IMR-90 (cell line): ENCODE measurements around the gene PEX5L. TPM values are rescaled to one million over a fixed set of nuclear protein-coding genes. Genes with fewer than 3 reads are reported as not detected.

ENCODE experiments used
- ATAC-seq: fragments of 200-7000 bp; cut with Tn5 transposase; 2 replicates; pipeline ENCODE4 v1.9.1; 2020; ENCODE audit warnings: low read depth, mild to moderate bottlenecking, moderate library complexity
- BruUV-seq: library from RNA; stranded (reverse); fragments of 400-500 nt; replicated peaks from 2 replicates; lab custom pipeline; 2021; lab: Mats Ljungman, UMichigan
- CTCF ChIA-PET: fragments of 300-600 bp; formaldehyde crosslinking; extraction: SDS; loops from one replicate; lab custom pipeline; 2021; ENCODE audit warnings: antibody characterized with exemption; lab: Yijun Ruan, JAX
- POLR2A ChIA-PET: fragments of 300-600 bp; sonication (Branson Sonifier 250); formaldehyde crosslinking; loops from one replicate; lab custom pipeline; 2022; ENCODE audit warnings: antibody characterized with exemption; ENCODE audit not compliant: unreplicated experiment; lab: Charles Lee
- DNase-seq: peaks from one replicate; pipeline ENCODE4 v3.0.0; 2013
- H2AFZ ChIP-seq: replicated peaks from 2 replicates; pipeline ENCODE3; 2013; ENCODE audit warnings: low read length, mild to moderate bottlenecking; ENCODE audit not compliant: poor library complexity
- H2AK5ac ChIP-seq: 2 replicates; pipeline ENCODE4 v1.6.1; 2013; ENCODE audit warnings: low read depth, low read length, inconsistent platforms
- H2AK9ac ChIP-seq: replicated peaks from 2 replicates; pipeline ENCODE3; 2013; ENCODE audit warnings: mild to moderate bottlenecking, low read depth, low read length, moderate library complexity; ENCODE audit not compliant: poor library complexity
- H2BK120ac ChIP-seq: 2 replicates; pipeline ENCODE4 v1.6.1; 2013; ENCODE audit warnings: low read depth, low read length, inconsistent platforms
- H2BK15ac ChIP-seq: 3 replicates; pipeline ENCODE4 v1.6.1; 2013; ENCODE audit warnings: low read depth, low read length, inconsistent platforms
- H2BK20ac ChIP-seq: 2 replicates; pipeline ENCODE4 v1.6.1; 2013; ENCODE audit warnings: low read depth, mild to moderate bottlenecking, inconsistent platforms, low read length, moderate library complexity
- H2BK5ac ChIP-seq: 2 replicates; pipeline ENCODE4 v1.6.1; 2013; ENCODE audit warnings: mild to moderate bottlenecking, low read depth, low read length, inconsistent platforms; ENCODE audit not compliant: poor library complexity, severe bottlenecking
- H3K14ac ChIP-seq: replicated peaks from 2 replicates; pipeline ENCODE4 v1.6.1; 2013; ENCODE audit warnings: low read depth, low read length, inconsistent platforms
- H3K18ac ChIP-seq: 2 replicates; pipeline ENCODE4 v1.6.1; 2013; ENCODE audit warnings: low read depth, low read length, control low read depth
- H3K23ac ChIP-seq: 2 replicates; pipeline ENCODE4 v1.6.1; 2013; ENCODE audit warnings: low read depth, low read length, inconsistent platforms
- H3K27ac ChIP-seq: 2 replicates; pipeline ENCODE4 v1.5.1; 2013; ENCODE audit warnings: mild to moderate bottlenecking, control low read depth, low read length; ENCODE audit not compliant: insufficient read depth
- H3K27me3 ChIP-seq: 2 replicates; pipeline ENCODE4 v1.6.1; 2013; ENCODE audit warnings: low read length; ENCODE audit not compliant: control insufficient read depth, insufficient read depth
- H3K36me3 ChIP-seq: 2 replicates; pipeline ENCODE4 v1.6.1; 2013; ENCODE audit warnings: low read length, mixed read lengths; ENCODE audit not compliant: control insufficient read depth, insufficient read depth
- H3K4ac ChIP-seq: 2 replicates; pipeline ENCODE4 v1.6.1; 2013; ENCODE audit warnings: low read depth, low read length, inconsistent platforms
- H3K4me1 ChIP-seq: 2 replicates; pipeline ENCODE4 v1.6.1; 2013; ENCODE audit warnings: low read length, mixed read lengths; ENCODE audit not compliant: control insufficient read depth, insufficient read depth
- H3K4me2 ChIP-seq: 2 replicates; pipeline ENCODE4 v1.6.1; 2013; ENCODE audit warnings: low read depth, mild to moderate bottlenecking, control low read depth, low read length, moderate library complexity
- H3K4me3 ChIP-seq: 2 replicates; pipeline ENCODE4 v1.5.1; 2013; ENCODE audit warnings: low read depth, mild to moderate bottlenecking, control low read depth, low read length, moderate library complexity; ENCODE audit not compliant: insufficient read depth
- H3K56ac ChIP-seq: 2 replicates; pipeline ENCODE4 v1.6.1; 2013; ENCODE audit warnings: low read length, inconsistent platforms; ENCODE audit not compliant: insufficient read depth; ENCODE audit errors: extremely low read depth
- H3K79me1 ChIP-seq, 2 experiments: 2 replicates each; pipeline ENCODE4 v1.6.1; 2013; ENCODE audit warnings: low read length in 2 of 2, inconsistent platforms in 1 of 2, low read depth in 1 of 2
- H3K9ac ChIP-seq: 2 replicates; pipeline ENCODE4 v1.6.1; 2013; ENCODE audit warnings: low read depth, low read length, control low read depth
- H3K9me1 ChIP-seq: 2 replicates; pipeline ENCODE4 v1.6.1; 2013; ENCODE audit warnings: low read length, inconsistent platforms; ENCODE audit not compliant: insufficient read depth
- H3K9me3 ChIP-seq: 2 replicates; pipeline ENCODE4 v1.6.1; 2013; ENCODE audit warnings: low read length; ENCODE audit not compliant: control insufficient read depth, insufficient read depth
- H4K20me1 ChIP-seq: 2 replicates; pipeline ENCODE4 v1.6.1; 2013; ENCODE audit warnings: low read length, inconsistent platforms; ENCODE audit not compliant: insufficient read depth
- H4K5ac ChIP-seq: 2 replicates; pipeline ENCODE4 v1.6.1; 2013; ENCODE audit warnings: mild to moderate bottlenecking, low read depth, low read length, control low read depth
- H4K8ac ChIP-seq, 2 experiments: 2 replicates each; pipeline ENCODE4 v1.6.1; 2013; ENCODE audit warnings: low read depth in 2 of 2, low read length in 2 of 2, control low read depth in 1 of 2, inconsistent platforms in 1 of 2
- H4K91ac ChIP-seq: 2 replicates; pipeline ENCODE4 v1.6.1; 2013; ENCODE audit warnings: low read depth, low read length, inconsistent platforms; ENCODE audit not compliant: insufficient read depth
- BHLHE40 ChIP-seq: fragments of 150-350 bp; IDR thresholded peaks from 2 replicates; pipeline ENCODE4 v1.6.1; 2016; ENCODE audit warnings: mild to moderate bottlenecking, low read depth, low read length
- CEBPB ChIP-seq: IDR thresholded peaks from 2 replicates; pipeline ENCODE4 v1.6.1; 2012; ENCODE audit warnings: low read depth, low read length, improper control_type of control experiment
- CHD1 ChIP-seq: IDR thresholded peaks from 2 replicates; pipeline ENCODE4 v1.6.1; 2012; ENCODE audit warnings: low read depth, low read length, improper control_type of control experiment
- CTCF ChIP-seq: conservative IDR thresholded peaks from 2 replicates; pipeline ENCODE4 v1.5.1; 2012; ENCODE audit warnings: mild to moderate bottlenecking, low read depth, low read length, improper control_type of control experiment
- ELK1 ChIP-seq: fragments of 150-350 bp; IDR thresholded peaks from 2 replicates; pipeline ENCODE4 v1.6.1; 2016; ENCODE audit warnings: low read depth, mild to moderate bottlenecking, low read length, moderate library complexity, borderline replicate concordance
- FOS ChIP-seq: fragments of 150-350 bp; IDR thresholded peaks from 2 replicates; pipeline ENCODE4 v1.6.1; 2016; ENCODE audit warnings: low read depth, low read length
- MAFK ChIP-seq: IDR thresholded peaks from 2 replicates; pipeline ENCODE4 v1.6.1; 2012; ENCODE audit warnings: low read depth, low read length, improper control_type of control experiment
- MAZ ChIP-seq: IDR thresholded peaks from 2 replicates; pipeline ENCODE4 v1.6.1; 2012; ENCODE audit warnings: low read depth, mild to moderate bottlenecking, low read length, improper control_type of control experiment, moderate library complexity, borderline replicate concordance
- MXI1 ChIP-seq: IDR thresholded peaks from 2 replicates; pipeline ENCODE4 v1.6.1; 2012; ENCODE audit warnings: low read depth, mild to moderate bottlenecking, low read length, moderate library complexity, borderline replicate concordance
- NFE2L2 ChIP-seq: fragments of 150-350 bp; IDR thresholded peaks from 2 replicates; pipeline ENCODE4 v1.6.1; 2016; ENCODE audit warnings: low read depth, mild to moderate bottlenecking, low read length
- POLR2A ChIP-seq: IDR thresholded peaks from 2 replicates; pipeline ENCODE4 v1.6.1; 2012; ENCODE audit warnings: mild to moderate bottlenecking, low read depth, low read length
- RAD21 ChIP-seq: IDR thresholded peaks from 2 replicates; pipeline ENCODE4 v1.6.1; 2012; ENCODE audit warnings: low read length, improper control_type of control experiment
- RCOR1 ChIP-seq: IDR thresholded peaks from 2 replicates; pipeline ENCODE4 v1.6.1; 2012; ENCODE audit warnings: mild to moderate bottlenecking, low read length, improper control_type of control experiment; ENCODE audit not compliant: insufficient replicate concordance
- RFX5 ChIP-seq: IDR thresholded peaks from 2 replicates; pipeline ENCODE4 v1.8.0; 2012; ENCODE audit warnings: low read depth, mild to moderate bottlenecking, low read length, moderate library complexity
- SMC3 ChIP-seq: fragments of 150-350 bp; IDR thresholded peaks from 2 replicates; pipeline ENCODE4 v1.6.1; 2016; ENCODE audit warnings: low read depth, mild to moderate bottlenecking, antibody characterized with exemption, low read length, moderate library complexity
- USF2 ChIP-seq: fragments of 150-350 bp; IDR thresholded peaks from 2 replicates; pipeline ENCODE4 v1.6.1; 2017; ENCODE audit warnings: mild to moderate bottlenecking, antibody characterized with exemption, low read length, low read depth
- WGBS, 2 experiments: methylation state at CpG; one replicate each; pipeline versions ENCODE4 v1.1.5 to v1.1.7; 2013; ENCODE audit warnings: missing lambda C conversion rate in 2 of 2; ENCODE audit not compliant: insufficient read length in 1 of 2; ENCODE audit errors: extremely low coverage in 2 of 2; 5-methylcytosine and 5-hydroxymethylcytosine counted together
- dilution Hi-C: fragments of 300-500 bp; cut with HindIII; formaldehyde crosslinking; loops from one replicate; pipeline ENCODE4 v1.14.3; 2018; ENCODE audit warnings: low sequenced_read_pairs; ENCODE audit not compliant: unreplicated experiment
- in situ Hi-C: fragments of 300-500 bp; cut with MboI; formaldehyde crosslinking; loops from 3 replicates; pipeline ENCODE4 v1.14.3; 2019; ENCODE audit warnings: low sequenced_read_pairs, inconsistent platforms, mixed read lengths
- intact Hi-C: fragments of 100-400 bp; cut with micrococcal nuclease; formaldehyde crosslinking; loops from 2 replicates; pipeline ENCODE4 v1.10.0; 2022
- polyA plus RNA-seq, 3 experiments: library from polyadenylated mRNA; depleted of rRNA; stranded (reverse); fragments of >200 nt; gene quantifications; 2 replicates each; pipeline ENCODE4 v1.2.3, GENCODE V29; 2012; ENCODE audit warnings: low replicate concordance in 1 of 3
- total RNA-seq: library from RNA; depleted of rRNA; stranded (reverse); fragments of >200 nt; gene quantifications from 2 replicates; pipeline ENCODE4 v1.2.3, GENCODE V29; 2012

PEX5L gene
- total and polyA plus RNA-seq, 2 of the 4 experiments (the other 2 are of a cell fraction): not detected

- Histone ChIP-seq H3K36me3 (no peaks in the 10 kb centered on the region), H3K56ac (no peak overlapping the region), H3K9me1 (no peaks in the 10 kb centered on the region), H4K8ac (no peak overlapping the region), H2BK120ac (no peak overlapping the region), H3K79me1 (no peaks in the 10 kb centered on the region), H3K14ac (no peak overlapping the region), H2AFZ (no peak overlapping the region), H4K20me1 (no peaks in the 10 kb centered on the region), H2BK20ac (no peak overlapping the region), H3K18ac (no peak overlapping the region), H4K91ac (no peak overlapping the region), H2BK5ac (no peak overlapping the region), H3K9ac (no peak overlapping the region), H3K23ac (no peak overlapping the region), H3K27ac (no peak overlapping the region), H2AK9ac (no peak overlapping the region), H2BK15ac (no peak overlapping the region), H3K9me3 (no peaks in the 10 kb centered on the region), H3K4me2 (no peak overlapping the region), H4K5ac (no peak overlapping the region), H3K4ac (no peak overlapping the region), H2AK5ac (no peak overlapping the region), H3K4me3 (no peak overlapping the region), H3K4me1 (no peaks in the 10 kb centered on the region), H3K27me3 (no peaks in the 10 kb centered on the region; the same call in 1 of the 2 replicates)
- no TSS peak for BruUV-seq
- dilution Hi-C loops: no loop called here
- in situ Hi-C loops: no loop called here
- ATAC-seq (no peak), DNase-seq (no peak)
- WGBS, 2 experiments: no CpG with 5 or more reads among the region's 5 CpGs
- ChIA-PET CTCF (no interaction called here), POLR2A (no interaction called here)
- TF ChIP-seq MXI1 (no peak), CEBPB (no peak), SMC3 (no peak), CTCF (no peak), RFX5 (no peak), NFE2L2 (no peak), MAZ (no peak), FOS (no peak), POLR2A (no peak), MAFK (no peak), RAD21 (no peak), RCOR1 (no peak), USF2 (no peak), CHD1 (no peak), ELK1 (no peak), BHLHE40 (no peak)
- intact Hi-C loops: no loop called here
Measured at GRCh38 chr3:179872842-179873241, 163.9 kb downstream of the PEX5L start.
